Fibroblast of the conjunctiva (primary cell): ENCODE data around the gene EAPP.
A peak's percentile ranks its signal among the peaks of the same experiment; 100 is the strongest.
"Not testable (repeated sequence)": the region's sequence is repeated elsewhere in the genome, so short reads cannot be mapped to it uniquely, and the experiment has no call there.

Source experiments
- DNase-seq: peaks from one replicate; pipeline ENCODE4 v3.0.0-alpha.2; 2010; ENCODE audit warnings: low read depth

Gene EAPP, protein sequence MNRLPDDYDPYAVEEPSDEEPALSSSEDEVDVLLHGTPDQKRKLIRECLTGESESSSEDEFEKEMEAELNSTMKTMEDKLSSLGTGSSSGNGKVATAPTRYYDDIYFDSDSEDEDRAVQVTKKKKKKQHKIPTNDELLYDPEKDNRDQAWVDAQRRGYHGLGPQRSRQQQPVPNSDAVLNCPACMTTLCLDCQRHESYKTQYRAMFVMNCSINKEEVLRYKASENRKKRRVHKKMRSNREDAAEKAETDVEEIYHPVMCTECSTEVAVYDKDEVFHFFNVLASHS

DNA sequence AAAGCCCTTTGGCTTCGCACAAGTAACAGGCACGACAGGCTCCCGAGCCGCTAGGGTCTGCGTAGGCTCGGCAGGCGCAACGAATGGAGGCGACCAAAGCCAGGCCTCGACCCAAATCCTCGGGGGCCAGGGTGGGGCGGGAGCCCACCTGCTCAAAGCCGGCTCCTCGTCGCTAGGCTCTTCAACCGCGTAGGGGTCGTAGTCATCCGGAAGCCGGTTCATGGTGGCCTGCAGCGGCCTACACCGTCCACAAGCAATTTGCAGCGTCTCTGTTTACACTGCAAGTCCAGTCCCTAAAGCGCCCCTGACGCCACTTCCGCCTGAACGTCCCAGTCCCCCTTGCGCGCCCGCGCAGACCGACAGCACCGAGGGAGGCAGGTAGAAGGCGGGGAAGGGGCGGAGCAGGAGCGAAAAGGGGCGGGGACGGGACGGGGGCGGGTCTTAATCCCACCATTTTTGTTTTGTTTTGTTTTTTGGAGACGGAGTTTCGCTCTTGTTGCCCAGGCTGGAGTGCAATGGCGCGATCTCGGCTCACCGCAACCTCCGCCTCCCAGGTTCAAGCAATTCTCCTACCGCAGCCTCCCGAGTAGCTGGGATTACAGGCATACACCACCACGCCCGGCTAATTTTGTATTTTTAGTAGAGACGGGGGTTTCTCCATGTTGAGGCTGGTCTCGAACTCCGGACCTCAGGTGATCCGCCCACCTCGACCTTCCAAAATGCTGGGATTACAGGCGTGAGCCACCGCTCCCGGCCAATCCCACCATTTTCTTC, at the start of gene EAPP:
Gene EAPP (minus strand): TSS at position 295 of the 774 bp plus-strand sequence. CDS start 73 bp downstream, at position 222.
- peak; percentile 96 for DNase-seq

- DNase-seq, result no peak
Measured at GRCh38 chr14:34583525-34583924, 44.0 kb upstream of the EAPP start.

DNA sequence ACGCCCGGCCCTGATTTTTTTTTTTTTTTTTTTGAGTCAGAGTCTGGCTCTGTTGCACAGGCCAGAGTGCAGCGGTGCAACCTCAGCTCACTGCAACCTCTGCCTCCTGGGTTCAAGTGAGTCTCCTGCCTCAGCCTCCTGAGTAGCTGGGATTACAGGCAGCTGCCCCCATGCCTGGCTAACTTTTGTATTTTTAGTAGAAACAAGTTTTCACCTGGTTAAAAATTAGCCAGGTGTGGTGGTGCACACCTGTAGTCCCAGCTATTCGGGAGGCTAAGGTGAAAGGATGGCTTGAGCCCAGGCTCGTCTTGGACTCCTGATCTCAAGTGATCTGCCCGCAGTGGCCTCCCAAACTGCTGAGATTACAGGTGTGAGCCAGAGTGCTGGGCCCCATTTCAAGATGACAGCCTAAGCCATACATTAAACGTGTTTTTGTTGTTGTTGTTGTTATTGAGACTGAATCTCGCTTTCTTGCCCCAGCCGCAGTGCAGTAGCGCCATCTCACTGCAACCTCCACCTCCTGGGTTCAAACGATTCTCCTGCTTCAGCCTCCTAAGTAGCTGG, 42.7 kb upstream of the EAPP start:
- DNase-seq, result no peak

GRCh38 chr14:34580381-34580780, 40.9 kb upstream of the EAPP start:
- no peak for DNase-seq

- no peak for DNase-seq
Measured at GRCh38 chr14:34571771-34572170, 32.3 kb upstream of the EAPP start.

DNA sequence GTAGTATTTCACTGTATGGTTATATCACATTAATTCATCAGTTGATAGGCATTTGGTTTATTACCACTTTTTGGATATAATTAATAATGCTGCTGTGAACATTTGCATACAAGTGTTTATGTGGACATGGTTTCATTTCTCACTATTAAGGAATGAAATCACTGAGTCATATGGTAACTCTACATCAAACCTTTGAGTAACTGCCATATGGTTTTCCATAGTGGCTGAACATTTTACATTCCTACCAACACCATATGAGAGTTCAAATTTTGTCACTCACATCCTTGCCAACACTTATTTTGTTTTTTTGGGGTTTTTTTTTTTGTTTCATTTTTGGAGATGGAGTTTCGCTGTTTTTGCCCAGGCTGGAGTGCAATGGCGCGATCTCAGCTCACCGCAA, 30.2 kb upstream of the EAPP start:
- no peak for DNase-seq

DNA sequence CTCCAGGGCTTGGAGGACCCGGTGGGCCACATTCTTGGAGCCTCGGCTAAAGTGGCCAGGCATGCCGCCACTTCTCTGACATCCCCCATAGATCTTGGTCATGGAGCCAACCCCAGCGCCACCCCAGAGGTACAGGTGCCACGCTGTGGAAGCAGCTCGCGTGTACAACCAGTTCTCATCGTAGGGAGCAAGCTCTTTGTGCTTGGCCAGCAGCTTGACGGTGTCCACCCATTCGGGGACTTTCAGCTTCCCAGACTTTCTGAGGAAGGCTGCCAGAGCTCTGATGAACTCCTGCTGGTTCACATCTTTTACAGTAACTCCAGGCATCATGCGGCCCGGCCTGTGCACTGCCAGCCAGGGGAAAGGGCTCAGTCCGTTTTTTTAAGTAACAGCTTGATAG, 29.3 kb upstream of the EAPP start:
- DNase-seq, result no peak

DNA sequence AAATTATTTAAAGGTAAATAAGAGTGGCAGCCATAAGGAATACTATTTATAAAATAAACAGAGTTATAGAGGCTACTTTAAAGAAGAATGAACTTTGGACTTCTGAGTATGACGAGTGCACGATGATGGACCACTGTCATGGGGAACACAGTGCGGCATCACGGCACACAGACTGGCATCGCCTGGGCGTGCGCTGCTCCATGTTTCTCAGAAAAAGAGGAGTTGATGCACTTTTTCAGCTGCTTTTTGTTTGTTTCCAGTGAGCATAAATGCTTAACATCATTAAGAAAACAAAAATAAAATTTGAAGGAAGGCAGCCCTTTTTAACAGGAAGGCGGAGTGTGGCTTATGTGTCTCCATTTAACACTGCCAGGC, 23.3 kb upstream of the EAPP start:
- DNase-seq, result no peak

DNA sequence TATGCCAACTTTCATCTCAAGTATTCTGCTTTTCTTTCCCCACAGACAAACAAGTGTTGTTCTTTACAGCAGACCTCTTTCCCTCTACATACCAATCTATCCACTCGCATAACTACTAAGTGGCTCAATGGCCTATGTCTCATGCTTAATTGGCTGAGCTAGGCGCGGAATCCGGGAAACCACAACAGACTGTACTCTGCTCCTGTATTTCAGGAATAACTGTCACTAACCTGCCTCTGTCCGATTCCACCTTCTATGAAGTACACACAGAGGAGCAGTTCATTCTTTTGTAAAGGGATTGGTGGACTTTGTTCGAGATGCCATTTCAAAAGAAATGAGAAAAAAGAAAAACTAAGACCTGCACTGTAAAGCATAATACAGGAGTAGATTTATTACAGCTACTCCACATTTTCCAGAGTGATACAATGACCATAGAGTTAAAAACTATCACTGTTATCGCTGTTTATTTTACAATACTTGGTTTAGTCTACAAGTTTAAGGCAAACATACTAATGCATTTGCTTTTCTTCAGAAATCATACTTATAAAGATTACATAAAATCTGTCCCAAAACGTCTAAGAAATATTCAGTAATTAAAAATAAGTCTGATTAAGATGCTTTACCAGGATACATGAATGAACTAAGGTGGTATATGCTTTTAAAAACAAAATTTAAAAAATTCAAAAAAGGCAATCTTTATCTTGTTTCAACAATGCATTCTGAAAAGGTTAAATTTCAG, 22.7 kb upstream of the EAPP start:
- DNase-seq, result not testable (repeated sequence)

DNA sequence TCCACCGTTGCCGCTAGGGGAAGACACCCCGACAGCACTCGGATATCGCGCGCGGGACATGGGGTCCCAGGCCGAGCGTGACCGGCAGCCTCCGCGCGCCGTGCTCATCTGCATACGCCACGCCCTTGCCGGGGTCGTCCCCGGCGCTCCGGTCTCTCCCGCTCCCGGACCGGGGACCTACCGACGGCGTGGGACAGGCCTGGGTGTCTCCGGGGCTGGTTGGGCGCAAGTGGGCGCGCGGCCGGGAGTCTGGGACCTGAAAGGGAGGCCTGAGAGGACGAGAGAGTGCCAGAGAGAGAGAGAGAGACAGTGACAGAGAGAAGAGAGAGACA, 17.0 kb upstream of the EAPP start:
- DNase-seq, result not testable (repeated sequence)

- DNase-seq, result not testable (repeated sequence)
Measured at GRCh38 chr14:34555583-34556497, 16.3 kb upstream of the EAPP start.

- no peak for DNase-seq
Measured at GRCh38 chr14:34554540-34555250, 15.2 kb upstream of the EAPP start.

- not testable (repeated sequence) for DNase-seq
Measured at GRCh38 chr14:34549276-34549966, 9.9 kb upstream of the EAPP start.

DNA sequence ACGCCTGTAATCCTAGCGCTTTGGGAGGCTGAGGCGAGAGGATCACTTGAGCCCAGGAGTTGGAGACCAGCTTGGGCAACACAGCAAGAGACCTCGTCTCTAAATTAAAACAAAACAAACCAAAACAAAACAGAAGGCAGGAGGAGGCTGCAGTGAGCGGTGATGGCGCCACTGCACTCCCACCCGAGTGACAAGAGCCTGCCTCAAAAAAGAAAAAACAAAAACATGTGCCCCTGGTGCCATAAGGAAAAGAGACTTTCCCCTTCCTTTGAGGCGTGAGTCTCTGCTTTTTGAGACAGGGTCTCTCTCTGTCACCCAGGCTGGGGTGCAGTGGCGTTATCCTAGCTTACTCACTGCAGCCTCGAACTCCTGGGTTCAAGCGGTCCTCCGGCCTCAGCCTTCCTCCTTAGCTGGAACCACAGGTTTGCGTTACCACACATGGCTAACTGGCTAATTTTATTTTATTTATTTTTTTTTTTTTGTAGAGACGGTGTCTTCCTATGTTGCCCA, 9.0 kb upstream of the EAPP start:
- DNase-seq, result no peak

- DNase-seq, result not testable (repeated sequence)
Measured at GRCh38 chr14:34547136-34547520, 7.6 kb upstream of the EAPP start.

GRCh38 chr14:34546272-34547135, 7.0 kb upstream of the EAPP start:
- DNase-seq, result not testable (repeated sequence)

DNA sequence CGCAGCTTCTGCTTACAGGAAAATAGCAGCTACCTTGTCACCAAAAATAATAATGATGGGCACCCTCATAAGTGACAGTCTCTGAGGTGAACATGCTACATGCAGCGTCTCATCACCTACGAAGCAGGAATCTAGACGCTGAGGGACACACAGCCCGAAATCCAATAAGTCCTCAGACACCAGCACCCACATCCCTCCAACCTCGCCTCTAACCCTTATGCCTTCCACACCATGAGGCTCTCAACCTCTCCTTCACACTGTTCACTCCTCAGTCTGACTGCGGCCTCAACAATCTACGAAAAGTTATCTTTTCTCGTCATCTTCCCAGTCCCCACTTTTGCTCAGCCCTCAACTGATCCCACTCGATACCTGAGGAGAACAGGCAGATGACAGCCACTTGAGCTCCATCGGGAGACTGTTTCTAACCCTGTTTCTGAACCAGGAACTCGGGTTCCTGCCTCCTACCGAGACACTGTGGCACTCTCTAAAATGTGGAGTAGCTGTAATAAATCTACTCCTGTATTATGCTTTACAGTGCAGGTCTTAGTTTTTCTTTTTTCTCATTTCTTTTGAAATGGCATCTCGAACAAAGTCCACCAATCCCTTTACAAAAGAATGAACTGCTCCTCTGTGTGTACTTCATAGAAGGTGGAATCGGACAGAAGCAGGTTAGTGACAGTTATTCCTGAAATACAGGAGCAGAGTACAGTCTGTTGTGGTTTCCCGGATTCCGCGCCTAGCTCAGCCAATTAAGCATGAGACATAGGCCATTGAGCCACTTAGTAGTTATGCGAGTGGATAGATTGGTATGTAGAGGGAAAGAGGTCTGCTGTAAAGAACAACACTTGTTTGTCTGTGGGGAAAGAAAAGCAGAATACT, 919 bp upstream of the EAPP start:
- not testable (repeated sequence) for DNase-seq

- no peak for DNase-seq
Measured at GRCh38 chr14:34538871-34539406, 562 bp downstream of the EAPP start.
